ENCODE measurements around the gene TNFRSF9. TPM values are rescaled to one million over a fixed set of nuclear protein-coding genes. Genes with fewer than 3 reads are reported as not detected.

The TNFRSF9 gene
- total and polyA plus RNA-seq, 9 of the 15 experiments (the other 6 are each of a cell fraction or from before 2014, with no cell fraction given), result 0.04 to 0.29 (median 0.08) TPM; not detected in 1

GRCh38 chr1:7953850-7954609 is 13.4 kb upstream of the TNFRSF9 start (continued):
- peak; percentile 96 for TF ChIP-seq L3MBTL2 (IDR thresholded peaks at IDR 0.05)
- no peak for TF ChIP-seq ARID3A (IDR thresholded peaks at IDR 0.05; ENCODE audit: borderline replicate concordance, low read depth, low read length)
- no peak for TF ChIP-seq NELFE (IDR thresholded peaks at IDR 0.05; ENCODE audit: insufficient read depth, insufficient read length)
- no peak for TF ChIP-seq ZC3H11A (IDR thresholded peaks at IDR 0.05; ENCODE audit: low read depth, low read length)
- no peak for TF ChIP-seq PYGO2 (tag; IDR thresholded peaks at IDR 0.05)
- 0 out of 2 replicates have a peak, but pooled peaks have one; percentile 19 for TF ChIP-seq ATF6 (CRISPR knock-in tag; IDR thresholded peaks at IDR 0.05)
- peak; percentile 90 for TF ChIP-seq PHF20 (IDR thresholded peaks at IDR 0.05; ENCODE audit: partially characterized antibody)
- TF ChIP-seq NR4A1 (CRISPR knock-in tag; IDR thresholded peaks at IDR 0.05), result no peak
- 0 out of 2 replicates have a peak, but pooled peaks have one; percentile 46 for TF ChIP-seq NR4A1 (tag; IDR thresholded peaks at IDR 0.05)
- no peak for TF ChIP-seq ZNF354B (CRISPR knock-in tag; IDR thresholded peaks at IDR 0.05)
- TF ChIP-seq CTBP1 (IDR thresholded peaks at IDR 0.05; ENCODE audit: borderline replicate concordance), result peak; percentile 66; the same call in 1 of the 2 replicates
- TF ChIP-seq E2F8 (IDR thresholded peaks at IDR 0.05; ENCODE audit: low read depth, partially characterized antibody), result peak; percentile 65
- no peak; the same call in 1 of the 2 replicates for TF ChIP-seq DIDO1 (tag; IDR thresholded peaks at IDR 0.05; ENCODE audit: low read depth)
- TF ChIP-seq TEAD2 (tag; IDR thresholded peaks at IDR 0.05), result no peak
- no peak for TF ChIP-seq USF2 (CRISPR knock-in tag; IDR thresholded peaks at IDR 0.05)
- TF ChIP-seq POLR2B (IDR thresholded peaks at IDR 0.05; ENCODE audit: low read depth, partially characterized antibody), result peak; percentile 75
- TF ChIP-seq HCFC1 (IDR thresholded peaks at IDR 0.05; ENCODE audit: low read depth, low read length), result peak; percentile 75
- TF ChIP-seq ZFPM2 (CRISPR knock-in tag; IDR thresholded peaks at IDR 0.05), result no peak

Measured in K562 (cell line).